ENCODE measurements around the gene WDCP.
"Not testable (repeated sequence)": the region's sequence is repeated elsewhere in the genome, so short reads cannot be mapped to it uniquely, and the experiment has no call there.

WDCP gene, protein sequence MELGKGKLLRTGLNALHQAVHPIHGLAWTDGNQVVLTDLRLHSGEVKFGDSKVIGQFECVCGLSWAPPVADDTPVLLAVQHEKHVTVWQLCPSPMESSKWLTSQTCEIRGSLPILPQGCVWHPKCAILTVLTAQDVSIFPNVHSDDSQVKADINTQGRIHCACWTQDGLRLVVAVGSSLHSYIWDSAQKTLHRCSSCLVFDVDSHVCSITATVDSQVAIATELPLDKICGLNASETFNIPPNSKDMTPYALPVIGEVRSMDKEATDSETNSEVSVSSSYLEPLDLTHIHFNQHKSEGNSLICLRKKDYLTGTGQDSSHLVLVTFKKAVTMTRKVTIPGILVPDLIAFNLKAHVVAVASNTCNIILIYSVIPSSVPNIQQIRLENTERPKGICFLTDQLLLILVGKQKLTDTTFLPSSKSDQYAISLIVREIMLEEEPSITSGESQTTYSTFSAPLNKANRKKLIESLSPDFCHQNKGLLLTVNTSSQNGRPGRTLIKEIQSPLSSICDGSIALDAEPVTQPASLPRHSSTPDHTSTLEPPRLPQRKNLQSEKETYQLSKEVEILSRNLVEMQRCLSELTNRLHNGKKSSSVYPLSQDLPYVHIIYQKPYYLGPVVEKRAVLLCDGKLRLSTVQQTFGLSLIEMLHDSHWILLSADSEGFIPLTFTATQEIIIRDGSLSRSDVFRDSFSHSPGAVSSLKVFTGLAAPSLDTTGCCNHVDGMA

DNA sequence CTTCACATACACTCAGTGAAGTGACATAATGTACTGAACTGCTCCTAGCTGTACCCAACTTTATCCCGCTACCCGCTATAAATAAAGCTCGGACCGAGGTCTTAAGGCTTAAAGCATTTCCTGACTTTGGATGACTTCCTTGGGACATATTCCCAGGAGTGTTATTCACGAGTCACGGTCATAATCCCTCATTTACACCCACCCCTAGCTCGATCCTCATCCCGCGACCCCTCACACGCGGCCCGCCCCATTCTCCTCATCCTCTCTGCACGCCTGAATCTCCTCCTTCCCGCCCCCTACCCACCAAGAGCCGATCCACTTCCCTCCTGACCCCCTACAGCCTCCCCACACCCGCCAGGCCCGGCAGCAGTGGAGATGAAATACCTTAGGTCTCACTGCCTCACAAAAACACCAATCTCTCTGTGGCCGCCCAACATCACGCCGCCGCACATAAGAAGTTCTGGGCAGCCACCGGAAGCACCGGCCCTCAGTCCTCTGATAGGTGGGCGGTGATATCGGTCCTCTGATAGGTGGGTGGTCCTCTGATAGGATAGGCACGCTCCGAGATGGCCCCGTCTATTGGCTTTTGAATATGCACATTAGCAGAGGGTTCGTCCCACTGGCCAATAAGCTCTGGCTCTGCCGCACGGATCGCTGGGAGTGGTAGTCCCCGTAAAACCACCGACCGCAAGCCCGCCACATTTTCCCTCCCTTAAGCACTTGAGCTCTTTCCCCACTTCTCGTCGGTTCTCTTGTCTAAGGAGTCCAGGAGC, at the start of gene WDCP:
Gene WDCP (minus strand): TSS at position 462 of the 773 bp plus-strand sequence. CDS start 7,897 bp downstream, outside the sequence.
- DNase-seq: peak; percentile 99

DNA sequence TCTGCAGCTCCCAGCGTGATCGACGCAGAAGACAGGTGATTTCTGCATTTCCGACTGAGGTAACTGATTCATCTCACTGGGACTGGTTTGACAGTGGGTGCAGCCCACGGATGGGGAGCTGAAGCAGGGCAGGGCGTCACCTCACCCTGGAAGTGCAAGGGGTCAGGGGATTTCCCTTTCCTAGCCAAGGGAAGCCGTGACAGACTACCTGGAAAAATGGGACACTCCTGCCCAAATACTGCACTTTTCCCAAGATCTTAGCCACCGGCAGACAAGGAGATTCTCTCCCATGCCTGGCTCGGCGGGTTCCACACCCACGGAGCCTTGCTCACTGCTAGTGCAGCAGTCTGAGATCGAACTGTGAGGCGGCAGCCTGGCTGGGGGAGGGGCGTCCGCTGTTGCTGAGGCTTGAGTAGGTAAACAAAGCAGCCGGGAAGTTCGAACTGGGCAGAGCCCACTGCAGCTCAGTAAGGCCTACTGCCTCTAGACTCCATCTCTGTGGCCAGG, 48.0 kb upstream of the WDCP start:
- not testable (repeated sequence) for DNase-seq

DNA sequence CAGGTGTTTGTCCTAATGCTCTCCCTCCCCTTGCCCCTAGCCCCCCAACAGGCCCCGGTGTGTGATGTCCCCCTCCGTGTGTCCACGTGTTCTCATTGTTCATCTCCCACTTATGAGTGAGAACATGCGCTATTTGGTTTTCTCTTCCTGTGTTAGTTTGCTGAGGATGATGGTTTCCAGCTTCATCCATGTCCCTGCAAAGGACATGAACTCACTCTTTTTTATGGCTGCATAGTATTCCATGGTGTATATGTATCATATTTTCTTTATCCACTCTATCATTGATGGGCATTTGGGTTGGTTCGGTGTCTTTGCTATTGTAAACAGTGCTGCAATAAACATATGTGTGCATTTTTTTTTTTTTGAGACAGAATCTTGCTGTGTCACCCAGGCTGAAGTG, 46.1 kb upstream of the WDCP start:
- not testable (repeated sequence) for DNase-seq

DNA sequence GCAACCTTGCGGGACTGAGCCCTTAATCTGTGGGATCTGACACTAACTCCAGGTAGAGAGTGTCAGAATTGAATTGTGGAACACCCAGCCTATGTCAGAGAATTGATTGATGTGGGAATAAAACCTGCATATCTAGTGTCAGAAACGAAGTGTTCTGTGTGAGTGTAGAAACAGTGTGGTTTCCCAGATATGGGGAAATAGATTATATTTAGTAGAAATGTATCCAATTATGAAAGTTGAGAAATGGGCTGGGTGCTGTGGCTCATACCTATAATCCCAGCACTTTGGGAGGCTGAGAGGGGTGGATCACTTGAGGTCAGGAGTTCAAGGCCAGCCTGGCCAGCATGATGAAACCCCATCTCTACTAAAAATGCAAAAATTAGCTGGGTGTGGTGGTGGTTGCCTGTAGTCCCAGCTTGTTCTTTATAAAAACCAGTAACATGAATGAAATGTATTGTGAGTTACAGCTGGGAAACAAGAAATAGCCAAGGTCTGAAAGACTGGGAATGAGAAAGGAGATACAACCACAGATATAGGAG, 41.7 kb upstream of the WDCP start:
- DNase-seq: no peak

DNA sequence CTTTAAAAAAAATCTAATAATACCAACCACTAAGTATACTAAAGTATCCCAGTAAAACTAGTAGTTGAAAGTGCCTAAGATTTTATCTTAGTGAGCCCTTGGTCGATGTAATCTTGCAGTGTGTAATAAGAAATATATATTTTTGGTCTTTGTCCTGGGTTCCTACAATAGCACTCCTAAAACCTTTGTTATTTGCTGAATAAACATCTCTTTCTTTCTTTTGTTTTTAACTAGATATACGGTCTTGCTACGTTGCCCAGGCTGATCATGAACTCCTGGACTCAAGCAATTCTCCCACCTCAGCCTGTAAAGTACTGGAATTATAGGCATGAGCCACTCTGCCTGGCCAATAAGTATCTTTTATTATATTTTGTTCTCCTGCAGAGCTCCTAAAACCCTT, 39.8 kb upstream of the WDCP start:
- no peak for DNase-seq

DNA sequence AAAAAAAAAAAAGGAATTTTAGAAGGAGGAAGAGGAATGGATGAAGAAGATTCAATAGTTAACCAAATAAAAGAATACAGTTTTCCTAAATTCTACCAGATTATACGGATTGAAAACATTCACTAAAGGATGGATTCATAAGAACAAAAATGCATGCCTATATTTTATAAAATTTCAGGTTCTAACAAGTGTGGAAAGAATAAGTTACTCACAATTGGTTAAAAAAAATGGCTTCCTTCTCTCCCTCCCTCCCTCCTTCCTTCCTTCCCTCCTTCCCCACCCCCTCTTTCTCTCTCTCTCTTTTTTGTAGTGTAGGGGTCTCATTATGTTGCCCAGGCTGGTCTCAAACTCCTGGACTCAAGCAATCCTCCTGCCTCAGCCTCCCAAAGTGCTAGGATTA, 39.0 kb upstream of the WDCP start:
- DNase-seq: no peak

DNA sequence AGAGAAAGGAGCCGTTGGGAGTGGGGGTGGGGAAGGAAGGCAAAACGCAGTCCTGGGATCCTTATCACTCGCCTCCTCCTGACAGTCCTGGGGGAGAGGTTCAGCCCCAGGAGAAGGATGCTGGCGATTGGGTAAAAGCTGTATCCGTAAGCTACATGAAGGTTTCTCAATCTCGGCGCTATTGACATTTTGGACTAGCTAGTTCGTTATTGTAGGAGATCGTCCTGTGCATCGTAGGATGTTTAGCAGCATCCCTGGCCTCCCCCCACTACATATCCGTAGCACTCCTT, 38.0 kb upstream of the WDCP start:
- DNase-seq: peak; percentile 41

DNA sequence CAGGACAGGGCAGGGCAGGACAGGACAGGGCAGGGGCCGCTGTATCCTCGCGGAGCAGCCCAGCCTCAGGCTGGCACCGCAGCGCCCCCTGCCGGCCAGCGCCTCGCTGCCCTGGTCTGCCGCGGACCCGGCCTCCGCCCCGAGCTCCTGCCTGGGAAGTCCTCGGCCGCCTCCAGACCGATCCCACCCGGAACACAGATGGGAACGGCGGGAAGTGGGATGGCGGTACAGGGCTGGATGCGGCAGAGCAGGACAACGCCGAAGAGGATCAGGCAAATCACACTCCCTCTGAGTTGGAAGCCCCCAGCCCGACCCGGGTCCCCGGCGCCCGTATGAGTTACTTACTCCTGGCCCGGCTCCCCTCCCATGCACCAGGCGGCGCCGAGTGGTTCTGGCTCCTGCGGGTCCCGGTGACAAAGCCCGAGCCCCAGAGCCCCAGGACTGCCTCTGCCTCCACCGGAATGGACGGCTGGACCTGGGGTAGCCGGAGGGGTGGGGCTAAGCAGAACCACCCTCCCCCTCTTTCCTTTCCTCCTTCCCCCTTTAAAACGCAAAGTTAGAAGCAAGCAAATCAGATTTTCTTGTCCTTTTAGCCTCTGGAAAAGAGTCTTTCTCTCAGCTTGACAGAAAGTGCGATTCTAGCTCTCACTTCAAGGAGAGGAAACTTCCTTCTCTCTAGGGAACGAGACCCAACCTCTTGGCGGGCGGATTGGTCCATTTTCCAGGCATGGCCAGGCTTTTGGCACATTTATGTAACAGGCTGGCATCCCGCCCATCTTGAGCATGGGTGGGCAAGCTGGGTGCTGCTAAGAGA, 37.4 kb upstream of the WDCP start, which contains the start of gene TP53I3:
Gene TP53I3 (minus strand): TSS at position 449 of the 814 bp plus-strand sequence. CDS start 508 bp downstream, outside the sequence.
- peak; percentile 88 for DNase-seq

DNA sequence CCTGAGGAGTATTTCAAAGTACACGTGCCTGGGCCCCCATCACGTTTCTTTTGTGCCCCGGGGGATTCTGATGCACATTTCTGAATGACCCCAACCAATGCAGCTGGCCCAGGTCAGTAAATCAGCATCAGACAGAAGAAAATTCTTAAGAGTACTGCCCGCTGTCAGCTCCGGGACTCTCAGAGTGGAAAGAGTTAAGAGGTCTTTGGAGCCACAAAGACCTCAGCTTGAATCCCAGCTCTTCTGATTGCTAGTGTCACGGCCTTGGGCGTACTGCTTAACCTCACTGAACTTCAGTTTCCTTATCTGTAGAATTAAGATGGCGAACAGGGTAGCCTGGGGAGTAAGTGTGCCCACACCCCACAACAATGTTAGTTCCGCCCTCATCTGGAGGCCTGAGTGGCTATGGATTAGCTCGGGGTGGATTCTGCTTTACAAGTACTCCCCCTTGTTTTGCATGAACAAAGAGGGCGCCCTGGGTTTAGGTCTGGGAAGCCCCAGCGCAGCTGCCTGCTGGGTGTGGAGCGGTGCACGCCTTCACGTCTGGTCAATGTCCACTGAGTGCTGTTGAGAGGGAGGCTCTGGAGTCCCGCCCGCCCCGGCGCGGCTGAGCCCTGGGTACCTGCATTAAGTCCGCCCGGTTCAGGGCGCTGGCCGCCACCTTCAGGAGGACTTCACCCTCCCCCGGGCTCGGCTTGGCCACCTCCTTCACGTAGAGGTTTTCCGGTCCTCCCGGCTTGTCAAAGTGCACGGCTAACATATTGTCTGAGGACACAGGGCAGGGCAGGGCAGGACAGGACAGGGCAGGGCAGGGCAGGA, 36.6 kb upstream of the WDCP start:
- peak; percentile 90 for DNase-seq

DNA sequence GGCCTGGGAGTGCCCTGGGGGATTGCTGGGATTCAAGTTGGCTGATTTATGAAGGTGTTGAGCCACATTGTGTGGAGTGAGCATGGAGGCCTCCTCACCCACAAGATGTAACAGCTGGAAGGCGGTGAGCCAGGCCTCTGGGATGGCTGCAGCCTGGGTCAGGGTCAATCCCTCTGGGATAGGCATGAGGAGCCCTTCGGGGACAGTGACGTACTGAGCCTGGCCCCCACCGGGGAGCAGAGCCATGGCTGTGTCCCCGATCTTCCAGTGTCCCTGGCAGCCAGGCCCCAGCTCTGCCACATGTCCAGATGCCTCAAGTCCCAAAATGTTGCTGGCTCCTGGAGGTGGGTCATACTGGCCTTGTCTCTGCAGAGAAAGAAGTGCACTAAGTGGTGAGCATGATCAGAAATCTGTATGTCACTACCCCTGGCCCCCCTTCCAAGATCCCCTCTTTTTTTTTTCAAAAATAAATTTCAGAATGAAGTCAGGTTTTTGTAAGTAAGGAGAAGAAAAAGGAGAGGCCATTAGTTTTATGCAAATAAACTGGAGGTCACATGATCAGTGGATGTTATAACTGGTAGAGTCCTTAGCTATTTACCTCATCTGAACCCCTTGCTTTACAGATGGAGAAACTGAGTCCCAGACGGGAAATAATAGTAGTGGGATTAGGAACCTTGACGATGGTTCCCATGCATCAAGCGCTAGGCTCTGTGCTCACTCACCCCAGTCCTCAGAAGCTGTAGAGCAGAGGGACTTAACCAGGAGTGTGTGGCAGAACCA, 35.8 kb upstream of the WDCP start:
- no peak for DNase-seq

DNA sequence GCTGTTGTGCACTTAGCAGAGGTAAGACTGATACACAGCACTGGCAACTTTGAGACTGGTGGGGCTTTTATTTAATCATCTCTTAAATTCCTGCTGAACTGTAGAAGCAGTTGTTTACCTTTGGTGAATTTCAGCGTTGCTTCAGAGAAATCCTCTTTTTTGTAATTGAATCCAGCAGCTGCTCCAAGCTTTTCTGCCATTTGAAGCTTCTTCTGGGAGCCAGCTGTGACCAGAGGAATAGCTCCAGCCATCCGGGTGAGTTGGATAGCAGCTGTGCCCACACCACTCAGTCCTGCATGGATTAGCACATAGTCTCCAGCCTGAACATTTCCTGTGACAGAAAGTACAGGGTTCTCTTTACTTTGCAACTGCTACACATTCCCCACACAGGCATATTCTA, 33.5 kb upstream of the WDCP start:
- no peak for DNase-seq

DNA sequence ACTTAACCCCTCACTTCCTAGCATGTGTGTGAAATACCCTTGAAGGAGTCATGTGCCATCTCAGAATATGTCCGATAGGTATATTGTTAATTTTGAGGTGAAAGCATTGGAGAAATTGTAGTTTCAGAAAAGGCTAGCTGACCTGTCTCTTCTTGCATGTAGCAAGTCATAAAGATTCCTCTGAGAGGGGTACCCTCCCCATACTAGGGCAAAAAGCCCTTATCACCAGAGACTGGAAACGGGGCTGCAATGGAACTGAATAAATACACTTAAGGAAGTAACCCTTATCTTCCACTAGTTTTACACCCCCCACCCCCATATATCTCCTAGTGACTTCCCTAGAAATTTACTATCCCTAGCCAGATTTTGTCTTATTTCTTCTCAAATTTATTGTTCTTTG, 30.7 kb upstream of the WDCP start:
- no peak for DNase-seq

DNA sequence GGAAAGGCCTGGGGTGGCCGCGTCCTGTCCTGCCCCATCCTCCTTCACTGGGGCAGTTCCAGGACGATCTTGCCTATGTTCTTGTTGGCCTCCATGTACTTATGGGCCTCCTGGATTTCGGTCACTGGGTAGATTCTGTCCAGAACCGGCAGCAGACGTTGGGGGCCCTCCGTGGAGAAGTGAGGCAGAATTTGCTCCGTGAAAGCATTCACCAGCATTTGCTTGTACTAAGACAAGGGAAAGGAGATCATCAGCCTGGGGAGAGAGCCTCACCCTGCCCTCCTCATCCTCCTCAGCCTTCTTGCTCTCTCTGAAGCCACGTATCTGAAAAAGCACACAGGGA, 30.3 kb upstream of the WDCP start:
- no peak for DNase-seq

DNA sequence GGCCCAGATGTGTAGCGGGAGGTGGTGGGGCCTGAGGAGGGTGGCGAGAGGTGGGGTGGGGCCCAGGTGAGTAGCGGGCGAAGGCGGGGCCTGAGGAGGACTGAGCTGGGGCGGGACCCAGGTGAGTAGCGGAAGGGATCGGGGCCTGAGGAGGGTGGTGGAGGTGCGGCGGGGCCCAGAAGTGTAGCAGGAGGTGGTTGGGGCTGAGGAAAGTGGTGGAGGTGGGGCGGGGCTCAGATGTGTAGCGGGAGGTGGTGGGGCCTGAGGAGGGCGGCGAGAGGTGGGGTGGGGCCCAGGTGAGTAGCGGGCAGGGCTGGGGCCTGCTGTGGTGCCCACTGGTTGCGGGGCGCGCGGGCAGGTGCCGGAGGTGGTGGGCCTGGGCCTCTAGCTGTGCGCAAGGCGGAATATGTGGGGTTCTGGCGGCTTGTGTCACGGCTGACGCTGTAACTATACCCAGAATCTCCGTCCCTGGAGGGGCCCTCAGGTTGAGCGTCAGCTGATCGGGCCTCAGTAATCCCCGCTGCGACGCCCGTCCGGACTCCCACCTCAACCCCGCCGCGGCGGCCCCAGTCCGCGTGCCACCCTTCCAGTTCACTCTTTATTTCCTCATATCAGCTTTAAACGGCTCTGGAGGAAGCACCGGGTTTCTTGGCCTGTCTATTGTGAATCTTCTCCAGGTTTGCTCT, 29.8 kb upstream of the WDCP start:
- DNase-seq: no peak

DNA sequence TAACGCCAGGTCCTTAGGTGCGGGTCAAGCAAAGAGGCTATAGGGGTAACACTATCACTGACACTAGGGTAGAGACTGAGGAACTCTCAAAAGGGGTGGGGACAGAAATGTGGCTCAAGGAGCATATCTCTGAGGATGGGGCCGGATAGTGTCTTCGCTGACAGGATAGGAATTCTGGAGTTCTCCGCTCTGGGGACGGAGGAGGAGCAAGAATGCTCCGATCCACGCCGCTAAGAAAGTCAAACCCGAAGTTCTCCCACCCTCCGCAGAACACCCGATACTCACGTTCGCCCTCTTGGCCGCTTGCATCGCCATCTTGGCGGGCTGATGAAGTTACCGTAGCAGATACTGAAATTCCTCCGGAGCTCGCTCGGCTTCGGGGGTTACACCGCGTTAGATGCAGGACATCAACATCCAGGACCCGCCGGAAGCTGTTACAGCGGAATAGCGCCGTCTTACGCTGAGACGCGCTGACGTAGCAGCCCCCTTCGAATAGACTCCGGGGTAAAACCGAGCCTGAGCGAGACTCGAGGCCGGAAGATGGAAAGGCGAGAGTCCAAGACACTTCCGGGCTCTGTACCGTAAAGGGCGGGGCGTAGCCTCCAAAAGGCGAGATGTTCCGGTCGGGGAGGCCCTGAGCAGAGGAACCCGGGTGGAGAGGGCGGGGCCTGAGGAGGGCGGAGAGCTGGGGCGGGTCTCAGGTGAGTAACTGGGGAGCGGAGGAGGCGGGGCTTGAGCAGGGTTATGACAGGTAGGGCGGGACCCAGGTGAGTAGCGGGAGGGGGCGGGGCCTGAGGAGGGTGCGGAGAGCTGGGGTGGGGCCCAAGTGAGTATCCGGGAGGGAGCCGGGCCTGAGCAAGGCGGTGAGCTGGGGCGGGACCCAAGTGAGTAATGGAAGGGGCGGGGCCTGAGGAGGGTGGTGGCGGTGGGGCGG, 29.0 kb upstream of the WDCP start, which contains the start of gene SF3B6:
Gene SF3B6 (minus strand): TSS at position 412 of the 934 bp plus-strand sequence. CDS start 97 bp downstream, at position 315.
- peak; percentile 97 for DNase-seq

DNA sequence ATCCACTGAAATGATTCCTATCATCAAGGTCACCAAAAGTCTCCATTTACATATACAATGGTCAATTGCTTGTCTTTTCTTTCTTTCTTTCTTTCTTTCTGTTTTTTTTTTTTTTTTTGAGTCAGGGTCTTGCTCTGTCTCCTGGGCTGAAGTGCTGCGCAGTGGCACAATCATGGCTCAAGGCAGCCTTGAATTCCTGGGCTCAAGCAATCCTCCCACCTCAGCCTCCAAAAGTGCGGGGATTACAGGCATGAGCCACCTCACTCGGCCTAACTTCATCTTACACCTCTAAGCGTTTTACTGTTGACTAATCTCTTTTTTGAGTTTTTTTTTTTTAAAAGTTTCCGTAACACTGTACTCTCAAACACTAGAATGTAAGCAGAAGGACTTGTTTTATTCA, 28.1 kb upstream of the WDCP start:
- no peak for DNase-seq

DNA sequence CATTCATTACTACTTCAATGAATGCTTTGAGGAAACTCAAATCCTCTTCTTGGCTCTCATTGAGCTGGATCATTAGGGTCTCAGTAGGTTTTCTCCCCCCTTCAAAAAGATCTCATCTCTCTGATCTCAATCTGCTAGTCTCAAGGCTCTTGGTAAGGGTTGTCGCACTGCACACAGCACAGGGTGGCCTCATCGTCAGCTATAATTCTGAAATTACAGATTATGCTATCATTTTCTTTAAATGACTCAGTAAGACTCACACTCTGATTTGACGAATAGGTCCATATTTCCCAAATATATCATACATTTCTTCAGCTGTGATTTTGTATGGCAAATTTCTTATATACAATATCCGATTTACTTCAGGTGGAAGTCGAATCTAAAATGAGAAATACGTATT, 26.6 kb upstream of the WDCP start:
- DNase-seq: no peak

DNA sequence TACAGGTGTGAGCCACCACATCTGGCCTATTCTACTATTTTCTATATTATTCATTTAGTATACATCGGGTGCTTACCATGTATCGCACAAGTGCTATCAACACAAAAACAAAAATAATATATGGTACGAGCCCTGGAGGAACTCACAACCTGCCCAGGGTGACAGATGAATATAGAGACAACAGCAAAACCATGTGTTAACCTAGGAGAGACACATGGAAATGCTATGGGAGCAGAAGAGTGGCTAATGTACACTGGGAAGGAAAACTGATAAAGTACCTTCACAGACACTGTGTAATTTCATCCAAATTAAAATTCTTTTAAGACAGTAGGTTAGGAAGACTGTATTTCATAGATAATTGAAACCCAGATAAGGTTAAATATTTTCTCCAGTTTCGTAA, 25.1 kb upstream of the WDCP start:
- no peak for DNase-seq

DNA sequence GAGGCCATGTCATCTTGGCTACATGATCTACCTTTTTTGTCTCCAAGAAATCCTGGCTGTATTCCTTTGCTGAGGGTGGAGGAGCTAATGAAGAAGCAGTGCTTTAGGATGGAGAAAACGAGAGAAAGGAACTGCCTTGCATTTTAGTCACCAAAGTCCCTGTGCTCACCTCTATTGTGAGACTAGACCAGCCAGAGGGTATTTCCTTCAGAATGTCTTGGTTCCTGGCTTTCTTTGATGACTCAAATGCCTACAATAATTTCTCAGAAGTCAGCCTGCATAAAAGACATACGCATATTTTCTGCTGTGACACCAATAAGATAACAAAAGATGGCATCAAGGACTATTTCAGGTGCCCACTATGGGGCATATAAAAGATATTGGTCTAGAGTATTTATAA, 18.1 kb upstream of the WDCP start:
- no peak for DNase-seq

Data from HCEC 1CT (cell line).